GM19372 (cell line): ENCODE results near the gene UPF3B.
"Not testable (repeated sequence)": the region's sequence is repeated elsewhere in the genome, so short reads cannot be mapped to it uniquely, and the experiment has no call there.

Source experiments
- ATAC-seq: cut with Tn5 transposase; IDR thresholded peaks from one replicate; pipeline ENCODE4 v1.9.1; 2021; ENCODE audit warnings: mild to moderate bottlenecking, low read depth, moderate library complexity; ENCODE audit not compliant: unreplicated experiment

UPF3B gene

DNA sequence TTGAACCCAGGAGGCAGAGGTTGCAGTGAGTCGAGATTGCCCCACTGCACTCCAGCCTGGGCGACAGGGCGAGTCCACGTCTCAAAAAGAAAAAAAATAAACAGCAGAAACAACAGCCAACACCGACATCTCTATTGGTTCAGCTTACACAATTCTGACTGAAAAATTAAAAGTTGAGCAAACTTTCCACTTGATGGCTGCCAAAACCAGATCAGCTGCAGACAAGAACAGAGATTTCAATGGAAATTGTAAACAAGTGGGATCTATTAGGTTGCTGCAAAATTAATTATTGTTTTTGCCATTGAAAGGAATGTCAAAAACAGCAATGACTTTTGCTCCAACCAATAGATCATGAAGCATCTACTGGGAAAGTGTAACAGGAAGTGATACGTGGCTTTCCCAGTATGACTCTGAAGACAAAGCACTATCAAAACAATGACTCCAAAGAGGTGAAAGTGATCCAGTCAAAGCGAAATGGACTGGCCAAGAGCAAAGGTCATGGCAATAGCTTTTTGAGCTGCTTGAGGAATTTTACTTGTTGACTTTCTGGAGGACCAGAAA, 26.3 kb downstream of the UPF3B start:
- no peak for ATAC-seq

DNA sequence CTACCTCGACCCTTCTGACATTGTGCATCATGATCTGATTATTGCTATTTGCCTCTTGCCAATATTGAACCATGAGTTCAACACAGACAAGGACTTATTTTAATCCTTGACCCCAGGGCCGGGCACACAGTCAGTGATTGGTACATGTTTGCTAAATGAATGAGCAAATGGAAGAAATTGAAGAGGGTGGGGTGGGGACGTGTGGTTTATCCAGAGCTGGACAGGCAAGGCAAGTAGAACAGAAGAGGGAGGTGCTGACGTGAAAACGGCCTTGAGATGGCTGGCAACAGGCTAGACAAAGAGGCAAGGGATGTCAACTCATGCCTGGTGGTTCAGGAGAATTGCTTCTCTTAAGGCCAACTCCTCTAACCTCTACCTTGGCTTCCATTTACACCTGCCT, 28.5 kb downstream of the UPF3B start:
- ATAC-seq = not testable (repeated sequence)

DNA sequence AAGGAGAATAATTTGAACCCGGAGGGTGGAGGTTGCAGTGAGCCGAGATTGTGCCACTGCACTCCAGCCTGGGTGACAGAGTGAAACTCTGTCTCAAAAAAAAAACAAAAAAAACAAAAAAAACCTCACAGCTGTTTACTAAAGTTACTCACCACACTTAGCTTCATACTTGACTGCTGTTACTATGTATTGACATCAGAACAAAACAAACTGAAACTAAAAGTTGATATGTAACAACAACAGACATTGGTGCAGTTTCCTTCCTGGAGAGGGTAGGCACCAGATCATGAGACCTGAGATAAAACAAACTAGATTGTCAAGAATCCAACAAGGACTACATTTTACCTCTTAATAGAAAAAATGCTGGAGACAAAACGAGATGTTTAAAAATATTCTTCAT, 31.1 kb downstream of the UPF3B start:
- peak; percentile 81 for ATAC-seq

DNA sequence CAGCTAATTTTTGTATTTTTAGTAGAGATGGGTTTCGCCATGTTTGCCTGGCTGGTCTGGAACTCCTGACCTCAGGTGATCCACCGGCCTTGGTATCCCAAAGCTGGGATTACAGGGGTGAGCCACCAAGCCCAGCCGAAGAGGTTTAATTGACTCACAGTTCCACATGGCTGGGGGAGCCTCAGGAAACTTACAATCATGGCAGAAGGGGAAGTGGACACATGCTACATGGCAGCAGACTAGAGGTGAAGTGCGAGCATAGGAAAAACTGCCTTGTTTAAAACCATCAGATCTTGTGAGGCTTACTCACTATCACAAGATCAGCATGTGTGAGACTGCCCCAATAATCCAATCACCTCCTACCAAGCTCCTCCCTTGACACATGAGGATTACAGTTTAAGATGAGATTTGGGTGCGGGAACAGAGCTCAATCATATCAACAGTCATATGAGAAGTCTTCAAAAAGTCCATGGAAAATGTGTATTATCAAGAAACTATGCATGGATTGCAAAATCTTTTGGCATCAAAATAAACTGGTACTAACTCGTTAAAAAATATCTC, 35.6 kb downstream of the UPF3B start:
- ATAC-seq = no peak

DNA sequence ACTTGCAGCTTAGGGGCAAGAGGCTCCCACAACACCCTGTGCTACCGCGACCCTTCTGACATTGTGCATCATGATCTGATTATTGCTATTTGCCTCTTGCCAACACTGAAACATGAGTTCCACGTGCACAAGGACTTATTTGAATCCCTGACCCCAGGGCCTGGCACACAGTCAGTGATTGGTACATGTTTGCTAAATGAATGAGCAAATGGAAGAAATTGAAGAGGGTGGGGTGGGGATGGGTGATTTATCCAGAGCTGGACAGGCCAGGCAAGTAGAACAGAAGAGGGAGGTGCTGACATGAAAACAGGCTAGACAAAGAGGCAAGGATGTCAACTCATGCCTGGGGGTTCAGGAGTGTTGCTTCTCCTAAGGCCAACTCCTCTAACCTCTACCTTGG, 36.5 kb downstream of the UPF3B start:
- no peak for ATAC-seq

DNA sequence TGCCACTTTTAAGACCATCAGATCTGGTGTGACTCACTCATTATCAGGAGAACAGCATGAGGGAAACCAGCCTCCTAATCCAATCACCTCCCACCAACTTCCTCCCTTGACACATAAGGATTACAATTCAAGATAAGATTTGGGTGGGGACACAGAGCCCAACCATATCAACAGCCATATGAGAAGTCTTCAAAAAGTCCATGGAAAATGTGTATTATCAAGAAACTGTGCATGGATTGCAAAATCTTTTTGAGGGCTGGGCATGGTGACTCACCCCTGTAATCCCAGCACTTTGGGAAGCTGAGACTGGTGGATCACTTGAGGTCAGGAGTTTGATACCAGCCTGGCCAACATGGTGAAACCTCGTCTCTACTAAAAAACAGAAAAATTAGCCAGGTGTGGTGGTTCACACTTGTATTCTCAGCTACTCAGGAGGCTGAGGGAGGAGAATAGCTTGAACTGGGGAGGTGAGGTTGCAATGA, 43.5 kb downstream of the UPF3B start:
- no peak for ATAC-seq

DNA sequence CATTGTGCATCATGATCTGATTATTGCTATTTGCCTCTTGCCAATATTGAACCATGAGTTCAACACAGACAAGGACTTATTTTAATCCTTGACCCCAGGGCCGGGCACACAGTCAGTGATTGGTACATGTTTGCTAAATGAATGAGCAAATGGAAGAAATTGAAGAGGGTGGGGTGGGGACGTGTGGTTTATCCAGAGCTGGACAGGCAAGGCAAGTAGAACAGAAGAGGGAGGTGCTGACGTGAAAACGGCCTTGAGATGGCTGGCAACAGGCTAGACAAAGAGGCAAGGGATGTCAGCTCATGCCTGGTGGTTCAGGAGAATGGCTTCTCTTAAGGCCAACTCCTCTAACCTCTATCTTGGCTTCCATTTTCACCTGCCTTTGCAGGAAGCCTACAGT, 44.3 kb downstream of the UPF3B start:
- not testable (repeated sequence) for ATAC-seq

DNA sequence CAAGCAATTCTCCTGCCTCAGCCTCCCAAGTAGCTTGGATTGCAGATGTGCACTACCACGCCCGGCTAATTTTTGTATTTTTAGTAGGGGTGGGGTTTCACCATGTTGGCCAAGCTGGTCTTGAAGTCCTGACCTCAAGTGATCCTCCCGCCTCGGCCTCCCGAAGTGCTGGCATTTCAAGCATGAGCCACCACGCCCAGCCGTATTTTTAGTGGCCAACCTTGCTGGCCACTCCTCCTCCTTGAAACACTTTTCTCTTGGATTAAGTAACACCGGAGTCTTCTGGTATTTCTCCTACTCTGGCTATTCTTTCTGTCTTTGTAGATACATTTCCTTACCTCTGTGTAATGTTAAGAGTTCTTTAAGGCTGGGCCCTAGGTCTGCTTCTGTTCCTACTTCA, 50.2 kb downstream of the UPF3B start:
- no peak for ATAC-seq

DNA sequence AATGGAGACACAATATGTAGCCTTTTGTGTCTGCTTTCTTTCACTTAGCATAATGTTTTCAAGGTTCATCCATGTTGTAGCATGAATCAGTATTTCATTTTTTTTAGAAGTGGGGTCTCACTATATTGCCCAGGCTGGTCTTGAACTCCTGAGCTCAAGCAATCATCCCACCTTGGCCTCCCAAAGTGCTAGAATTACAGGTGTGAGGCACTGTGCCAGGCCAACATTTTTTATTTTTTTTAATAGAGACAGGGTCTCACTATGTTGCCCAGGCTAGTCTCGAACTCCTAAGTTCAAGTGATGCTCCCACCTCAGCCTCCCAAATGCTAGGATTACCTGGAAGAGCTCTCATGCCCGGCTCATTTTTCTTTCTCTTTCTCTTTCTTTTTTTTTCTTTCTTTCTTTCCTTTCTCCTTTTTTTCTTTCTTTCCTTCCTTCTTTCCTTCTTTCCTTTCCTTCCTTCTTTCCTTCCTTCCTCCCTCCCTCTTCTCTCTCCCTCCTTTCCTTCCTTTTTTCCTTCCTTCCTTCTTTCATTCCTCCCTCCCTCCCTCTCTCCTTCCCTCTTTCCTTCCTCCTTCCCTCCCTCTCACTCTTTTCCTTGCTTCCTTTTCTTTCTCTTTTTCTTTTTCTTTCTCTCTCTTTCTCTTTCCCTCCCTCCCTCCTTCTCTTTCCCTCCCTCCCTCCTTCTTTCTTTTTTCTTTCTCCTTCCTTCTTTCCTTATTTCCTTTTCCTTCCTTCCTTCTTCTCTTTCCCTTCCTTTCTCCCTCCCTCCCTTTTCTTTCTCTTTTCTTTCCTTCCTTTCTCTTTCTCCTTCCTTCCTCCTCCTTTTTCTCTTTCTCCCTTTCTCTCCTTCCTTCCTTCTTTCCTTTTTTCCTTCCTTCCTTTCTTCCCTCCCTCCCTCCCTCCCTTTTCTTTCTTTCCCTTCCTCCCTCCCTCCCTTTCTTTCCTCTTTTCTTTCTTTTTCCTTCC, 51.2 kb downstream of the UPF3B start:
- ATAC-seq = no peak

DNA sequence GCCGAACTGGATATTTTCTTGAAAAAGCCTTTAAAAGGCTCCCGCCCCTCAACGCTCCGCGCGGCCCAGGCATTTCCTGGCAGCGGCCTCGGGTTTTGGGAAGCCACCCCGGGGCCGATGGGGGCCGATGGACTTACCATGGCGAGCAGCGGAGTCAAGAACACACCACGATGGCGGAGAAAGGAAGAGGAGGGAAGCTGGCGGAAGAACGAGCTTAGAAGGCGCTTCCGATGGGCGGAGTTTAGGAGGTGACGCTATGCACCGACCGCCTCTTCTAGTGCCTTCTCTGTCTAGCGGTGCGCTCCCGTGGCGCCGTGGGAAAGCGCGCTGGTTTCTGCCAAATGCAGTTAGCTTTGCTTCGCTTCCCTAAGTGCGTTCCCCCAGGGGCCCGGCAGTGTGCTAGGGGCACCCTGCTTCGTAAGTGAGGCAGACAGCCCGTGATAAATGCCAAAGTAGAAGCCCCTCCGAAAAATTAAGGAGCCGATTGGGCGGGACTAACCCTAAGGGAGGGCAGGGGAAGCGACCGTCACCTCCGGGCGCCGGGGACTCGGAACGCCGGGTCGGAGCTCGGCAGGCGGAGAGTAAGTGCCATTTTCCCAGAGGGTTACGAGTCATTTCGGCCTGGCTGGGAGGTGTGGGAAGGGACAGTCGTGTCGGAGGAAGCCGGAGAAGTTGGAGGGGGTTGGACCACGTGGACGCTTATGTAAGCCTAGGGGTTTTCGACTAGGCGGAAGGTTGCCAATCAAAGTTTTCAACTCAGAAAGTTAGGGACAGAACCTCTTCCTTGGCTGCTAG, 61.1 kb downstream of the UPF3B start, which contains the start of gene RPL39:
TSS of gene RPL39 (minus strand) at position 194 of the 795 bp plus-strand sequence. CDS start at position 140, 54 bp downstream.
- peak; percentile 86 for ATAC-seq

DNA sequence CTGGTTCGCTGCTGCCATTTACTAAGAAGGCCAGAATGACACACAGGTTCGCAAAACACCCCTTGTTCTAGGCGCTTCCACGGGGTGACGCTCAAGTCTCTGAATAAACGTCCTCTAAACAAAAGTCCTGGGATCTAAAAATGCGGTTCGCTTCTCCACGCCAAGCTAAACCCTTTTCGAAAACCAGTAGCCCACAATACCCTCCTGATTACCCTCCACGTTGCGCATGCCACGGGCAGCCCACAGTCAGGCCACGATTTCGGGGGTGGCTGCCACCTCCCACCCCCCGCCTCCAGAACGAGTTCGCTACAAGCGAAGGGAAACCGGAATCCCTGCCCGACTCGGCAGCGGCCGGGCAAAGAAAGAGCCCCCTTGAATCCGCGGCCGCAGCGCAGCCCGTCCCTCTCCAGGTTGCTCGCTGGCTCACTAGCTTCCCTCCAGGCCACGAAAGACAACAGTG, 61.8 kb downstream of the UPF3B start:
- ATAC-seq = peak; percentile 14

DNA sequence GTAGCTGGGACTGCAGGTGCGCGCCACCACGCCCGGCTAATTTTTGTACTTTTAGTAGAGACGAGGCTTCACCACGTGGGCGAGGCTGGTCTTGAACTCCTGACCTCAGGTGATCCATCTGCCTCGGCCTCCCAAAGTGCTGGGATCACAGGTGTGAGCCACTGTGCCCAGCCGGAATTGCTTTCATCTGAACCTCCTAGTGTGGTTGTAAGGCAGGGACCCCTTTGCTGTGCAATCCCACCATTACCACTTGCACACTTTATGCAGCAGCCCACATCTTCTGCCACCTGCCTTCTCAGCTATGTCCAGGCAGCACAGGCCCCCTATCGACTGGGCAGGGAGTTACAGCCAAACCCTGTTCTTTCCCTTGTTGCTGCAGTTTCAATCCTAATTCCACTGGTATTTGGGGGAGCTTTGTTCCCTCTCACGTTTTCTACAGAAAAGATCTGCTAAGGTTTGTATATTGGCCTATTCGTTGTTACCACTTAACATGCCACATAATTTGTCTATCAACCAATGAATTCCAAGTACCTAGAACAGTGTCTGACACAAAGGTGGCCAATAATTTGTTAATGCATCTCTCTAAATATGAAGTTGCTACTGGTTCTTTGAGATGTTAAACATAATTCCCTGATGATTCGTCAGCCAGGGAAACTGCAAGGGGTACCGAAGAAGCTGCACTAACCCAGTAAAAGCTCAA, 67.9 kb downstream of the UPF3B start:
- no peak for ATAC-seq
